ENCODE data around the gene VAT1L.

Gene VAT1L

DNA sequence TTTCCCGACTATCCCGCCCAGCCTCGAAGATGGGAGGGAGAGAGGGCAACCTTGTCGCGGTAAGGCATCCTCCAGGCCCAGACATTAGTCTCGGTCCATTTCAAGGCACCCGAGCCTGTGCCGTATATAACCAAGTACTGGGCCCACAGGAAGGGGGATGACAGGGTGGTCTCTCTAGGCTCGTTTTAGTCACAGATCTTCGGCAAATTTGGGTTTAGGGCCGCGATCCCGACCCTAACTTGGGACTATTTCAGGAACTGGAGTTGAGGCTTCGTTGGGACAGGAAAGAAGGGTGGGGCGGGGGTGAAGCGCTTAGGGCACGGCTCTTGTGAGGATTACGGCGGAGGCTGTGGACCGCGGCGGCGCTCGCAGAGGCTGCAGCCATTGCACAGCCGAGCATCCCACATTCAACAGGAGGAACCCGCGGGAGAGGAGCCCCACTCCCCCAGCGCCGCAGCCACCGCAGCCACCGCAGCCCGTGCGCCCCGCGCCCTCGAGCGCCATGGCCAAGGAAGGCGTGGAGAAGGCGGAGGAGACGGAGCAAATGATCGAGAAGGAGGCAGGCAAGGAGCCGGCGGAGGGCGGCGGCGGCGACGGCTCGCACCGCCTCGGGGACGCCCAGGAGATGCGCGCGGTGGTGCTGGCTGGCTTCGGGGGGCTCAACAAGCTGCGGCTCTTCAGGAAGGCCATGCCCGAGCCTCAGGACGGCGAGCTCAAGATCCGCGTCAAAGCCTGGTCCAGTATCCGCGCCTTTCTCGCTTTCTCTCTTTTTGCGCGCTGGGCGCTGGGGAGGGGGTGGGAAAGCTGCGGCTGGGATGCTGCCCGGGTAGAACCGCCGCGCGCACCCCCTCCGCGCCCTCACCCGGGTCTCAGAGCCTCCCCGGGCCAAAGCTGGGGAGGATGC is at the start of gene VAT1L:
VAT1L (plus strand) TSS at position 384 of the 904 bp plus-strand sequence; CDS start at position 503, 119 bp downstream.
- in situ Hi-C loops (cut with MboI; ENCODE audit: low sequenced_read_pairs): no loop called here

- in situ Hi-C loops (cut with MboI; ENCODE audit: low sequenced_read_pairs): no loop called here
Observed at GRCh38 chr16:77738706-77739558, 49.4 kb upstream of the VAT1L start.

GRCh38 chr16:77739559-77739892 is 48.8 kb upstream of the VAT1L start:
- in situ Hi-C loops (cut with MboI; ENCODE audit: low sequenced_read_pairs): no loop called here

DNA sequence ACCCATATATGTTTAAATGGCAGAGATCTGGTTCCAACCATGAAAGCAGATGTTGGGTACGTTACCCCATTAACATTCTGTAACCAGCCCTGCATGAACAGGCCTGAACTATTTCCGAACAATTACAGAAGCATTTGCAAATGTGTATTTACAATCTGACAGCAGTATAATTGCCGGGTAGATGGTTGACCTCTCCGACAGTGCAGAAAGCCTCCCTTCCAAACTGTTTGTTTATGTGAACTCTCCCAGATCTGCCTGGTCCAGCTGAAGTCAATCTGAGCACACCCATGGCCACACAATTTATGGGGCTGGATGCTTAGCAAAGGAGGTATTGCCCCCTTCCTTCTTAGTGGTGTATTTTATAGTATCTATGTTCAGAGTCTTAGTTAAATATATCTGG is 44.2 kb upstream of the VAT1L start:
- in situ Hi-C loops (cut with MboI; ENCODE audit: low sequenced_read_pairs): no loop called here

- in situ Hi-C loops (cut with MboI; ENCODE audit: low sequenced_read_pairs): no loop called here
Observed at GRCh38 chr16:77745972-77746371, 42.4 kb upstream of the VAT1L start.

- in situ Hi-C loops (cut with MboI; ENCODE audit: low sequenced_read_pairs): no loop called here
Observed at GRCh38 chr16:77748421-77749005, 39.9 kb upstream of the VAT1L start.

- in situ Hi-C loops (cut with MboI; ENCODE audit: low sequenced_read_pairs): no loop called here
Observed at GRCh38 chr16:77749415-77749814, 38.9 kb upstream of the VAT1L start.

- in situ Hi-C loops (cut with MboI; ENCODE audit: low sequenced_read_pairs): no loop called here
Observed at GRCh38 chr16:77758046-77758445, 30.3 kb upstream of the VAT1L start.

DNA sequence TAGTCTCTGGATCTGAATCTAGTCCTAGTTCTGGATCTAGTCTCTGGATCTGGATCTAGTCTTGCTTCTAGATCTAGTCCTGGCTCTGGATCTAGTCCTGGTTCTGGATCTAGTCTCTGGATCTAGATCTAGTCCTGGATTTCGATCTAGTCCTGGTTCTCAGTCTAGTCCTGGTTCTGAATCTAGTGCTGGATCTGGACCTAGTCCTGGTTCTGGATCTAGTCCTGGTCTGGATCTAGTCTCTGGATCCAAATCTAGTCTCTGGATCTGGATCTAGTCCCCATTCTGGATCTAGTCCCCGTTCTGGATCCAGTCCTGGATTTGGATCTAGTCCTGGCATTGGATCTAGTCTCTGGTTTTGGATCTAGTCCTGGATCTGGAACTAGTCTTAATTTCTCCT is 29.9 kb upstream of the VAT1L start:
- in situ Hi-C loops (cut with MboI; ENCODE audit: low sequenced_read_pairs): no loop called here

DNA sequence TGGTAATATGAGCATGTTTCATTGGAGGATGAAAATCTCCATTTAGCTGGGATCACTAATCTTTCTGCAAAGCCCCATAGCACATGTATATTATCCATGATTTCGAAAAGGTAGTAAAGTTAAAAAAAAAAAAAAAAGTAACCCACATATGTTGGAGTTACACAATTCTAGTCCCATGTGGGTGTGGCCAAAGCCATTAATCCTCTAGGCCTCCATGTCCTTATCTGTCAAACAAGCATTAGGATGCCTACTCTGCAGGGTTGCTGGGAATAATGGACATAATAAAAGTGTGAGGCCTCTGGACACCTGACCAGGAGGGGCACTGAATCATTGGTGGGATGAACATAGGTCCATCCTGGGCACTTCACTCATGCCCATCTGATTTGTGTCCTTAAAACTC is 29.2 kb upstream of the VAT1L start:
- in situ Hi-C loops (cut with MboI; ENCODE audit: low sequenced_read_pairs): no loop called here

- in situ Hi-C loops (cut with MboI; ENCODE audit: low sequenced_read_pairs): no loop called here
Observed at GRCh38 chr16:77759821-77760220, 28.5 kb upstream of the VAT1L start.

DNA sequence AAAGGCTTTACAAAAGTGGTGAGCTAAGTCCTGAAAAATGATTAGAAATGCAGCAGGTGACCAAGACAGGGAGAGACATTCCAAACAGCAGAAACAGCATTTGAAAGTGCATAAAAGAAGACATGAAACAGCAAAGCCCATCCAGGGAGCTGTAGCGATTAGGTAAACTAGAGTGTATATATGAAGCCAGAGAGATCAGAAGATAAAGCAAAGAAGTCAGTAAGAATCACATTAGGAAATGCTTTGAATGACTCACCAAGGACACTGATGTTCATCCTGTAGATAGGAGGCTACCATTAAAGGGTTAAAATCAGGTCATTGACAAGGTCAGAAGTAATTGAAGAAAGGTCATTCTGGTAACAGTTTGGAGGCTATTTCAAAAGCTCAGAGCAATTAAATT is 27.6 kb upstream of the VAT1L start:
- in situ Hi-C loops (cut with MboI; ENCODE audit: low sequenced_read_pairs): no loop called here

GRCh38 chr16:77761204-77761603 is 27.2 kb upstream of the VAT1L start:
- in situ Hi-C loops (cut with MboI; ENCODE audit: low sequenced_read_pairs): no loop called here

DNA sequence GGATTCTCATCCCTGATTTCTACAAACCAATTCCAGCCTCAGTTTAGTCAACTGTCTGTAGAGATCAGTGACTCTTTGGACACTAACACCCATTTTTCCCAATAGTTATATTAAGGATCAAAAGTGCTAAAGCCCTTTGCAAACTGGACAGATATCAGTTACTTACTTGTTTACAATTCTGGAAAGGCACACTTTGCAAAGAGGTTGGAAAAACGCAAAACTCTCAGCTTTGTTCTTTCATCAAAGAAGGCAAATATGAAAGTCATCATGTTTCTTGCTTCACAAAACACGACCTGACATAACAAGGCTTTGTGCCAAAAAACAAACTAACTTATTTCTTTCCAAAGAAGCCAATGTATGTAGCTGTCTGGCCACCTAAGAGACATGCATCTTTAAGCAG is 26.1 kb upstream of the VAT1L start:
- in situ Hi-C loops (cut with MboI; ENCODE audit: low sequenced_read_pairs): no loop called here

DNA sequence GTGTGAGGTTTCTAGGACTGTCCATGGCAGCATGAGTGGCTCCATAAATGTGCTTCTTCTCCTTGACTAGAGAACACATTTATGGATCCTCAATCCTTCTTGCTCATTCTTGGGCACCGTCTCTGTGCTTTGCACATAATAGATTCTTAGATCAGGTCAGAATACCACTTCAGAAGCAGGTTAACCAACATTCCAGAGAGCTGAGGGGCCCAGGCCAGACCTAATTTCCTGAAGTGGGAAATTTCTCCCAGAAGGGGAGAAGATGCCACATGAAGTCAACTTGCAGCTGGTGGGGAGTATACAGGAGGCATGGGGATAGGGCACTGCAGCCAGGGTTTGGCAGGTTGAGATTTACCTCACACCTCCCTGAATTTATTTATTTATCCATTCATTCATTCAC is 24.4 kb upstream of the VAT1L start:
- in situ Hi-C loops (cut with MboI; ENCODE audit: low sequenced_read_pairs): no loop called here

DNA sequence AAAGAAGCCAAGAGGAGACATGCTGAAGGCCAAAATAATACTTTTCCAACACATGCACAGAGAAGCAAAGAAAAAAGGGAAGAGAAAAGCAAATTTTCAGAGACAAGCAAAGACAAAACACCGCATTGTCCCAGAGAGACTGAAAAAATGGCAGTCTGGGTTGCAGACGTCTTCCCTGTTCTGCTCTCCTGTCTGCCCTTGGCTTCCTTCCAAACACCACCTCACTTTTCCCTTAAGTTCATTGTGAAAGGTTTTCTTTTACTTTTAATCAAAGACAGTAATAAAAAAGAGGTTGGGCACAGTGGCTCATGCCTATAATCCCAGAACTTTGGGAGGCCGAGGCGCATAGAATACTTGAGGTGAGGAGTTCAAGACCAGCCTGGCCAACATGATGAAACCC is 21.2 kb upstream of the VAT1L start:
- in situ Hi-C loops (cut with MboI; ENCODE audit: low sequenced_read_pairs): no loop called here

GRCh38 chr16:77767826-77768225 is 20.5 kb upstream of the VAT1L start:
- in situ Hi-C loops (cut with MboI; ENCODE audit: low sequenced_read_pairs): no loop called here

DNA sequence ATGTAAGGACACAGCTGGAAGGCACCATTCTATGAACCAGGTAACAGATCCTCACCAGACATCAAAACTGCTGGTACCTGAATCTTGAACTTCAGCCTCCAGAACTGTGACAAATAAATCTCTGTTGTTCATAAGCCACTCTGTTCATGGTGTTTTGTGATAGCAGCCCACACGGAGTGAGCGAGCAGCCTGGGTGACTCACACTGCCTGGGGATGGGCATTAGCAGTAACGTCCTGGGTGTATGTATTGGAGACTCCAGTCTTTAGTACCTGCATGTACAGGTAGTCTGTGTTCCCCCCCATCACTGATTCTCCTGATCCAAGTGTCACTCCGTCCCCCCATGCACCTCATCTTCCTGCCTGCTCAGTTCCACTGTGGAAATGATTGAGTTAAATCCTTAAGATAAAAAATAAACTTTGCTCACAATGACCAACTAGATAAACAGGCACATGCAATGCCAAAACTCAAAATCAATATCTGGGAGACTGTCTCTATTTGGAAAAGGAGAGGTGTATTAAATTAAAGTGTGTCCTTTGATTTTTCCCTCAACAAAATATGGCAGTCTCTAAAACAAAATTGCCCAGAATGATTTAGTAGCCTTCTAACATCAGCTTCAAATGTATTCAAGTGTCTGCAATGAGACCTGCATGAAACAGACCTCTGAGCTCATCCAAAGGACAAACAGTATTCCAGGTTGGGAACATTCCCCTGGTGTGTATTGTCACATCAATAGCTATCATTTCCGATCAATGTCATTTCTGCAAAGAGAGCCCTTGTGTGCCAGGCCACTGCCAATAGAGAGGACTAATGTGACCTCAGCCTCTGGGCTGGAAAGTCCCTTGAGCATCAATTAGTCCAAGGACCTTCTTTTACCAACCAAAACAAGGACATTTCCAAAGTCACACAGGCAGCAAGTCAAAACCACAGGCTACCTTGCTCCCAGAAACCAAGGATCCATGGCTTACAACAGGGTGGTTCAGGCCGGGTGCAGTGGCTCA is 12.2 kb upstream of the VAT1L start:
- in situ Hi-C loops (cut with MboI; ENCODE audit: low sequenced_read_pairs): no loop called here

GRCh38 chr16:77777745-77778144 is 10.6 kb upstream of the VAT1L start:
- in situ Hi-C loops (cut with MboI; ENCODE audit: low sequenced_read_pairs): no loop called here

GRCh38 chr16:77780378-77780837 is 8.0 kb upstream of the VAT1L start:
- in situ Hi-C loops (cut with MboI; ENCODE audit: low sequenced_read_pairs): no loop called here
